Measurements from ENCODE around the gene MLLT3.

DNA sequence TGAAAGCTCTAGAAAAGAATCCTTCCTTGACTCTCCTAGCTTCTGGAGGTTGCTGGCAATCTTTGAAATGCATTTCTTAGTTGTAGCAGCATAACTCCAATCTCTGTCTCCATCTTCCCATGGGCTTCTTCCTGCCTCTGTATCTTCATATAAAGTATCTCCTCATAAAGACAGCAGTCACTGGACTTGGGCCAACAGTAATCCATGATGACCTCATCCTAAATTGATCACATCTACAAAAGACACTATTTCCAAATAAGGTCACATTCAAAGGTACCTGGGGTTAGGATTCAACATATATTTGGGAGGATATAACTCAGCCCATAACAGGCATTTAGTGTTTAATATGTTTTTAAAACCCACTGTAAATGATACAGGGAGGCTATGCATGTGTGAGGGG is 123.3 kb downstream of the MLLT3 start:
- no peak for TF ChIP-seq CTCF (IDR thresholded peaks at IDR 0.05)
- TF ChIP-seq POLR2A (IDR thresholded peaks at IDR 0.05) = no peak
- no peak for TF ChIP-seq EP300 (IDR thresholded peaks at IDR 0.05)
- TF ChIP-seq POLR2AphosphoS5 (IDR thresholded peaks at IDR 0.05) = no peak
